HepG2 (cell line): ENCODE results near the gene MT1M. TPM values are rescaled to one million over a fixed set of nuclear protein-coding genes. Genes with fewer than 3 reads are reported as not detected.

ENCODE experiments used
- DMAP1 ChIP-seq: IDR thresholded peaks from 2 replicates; pipeline ENCODE4 v1.6.1; 2016
- EEA1 ChIP-seq: sonication (generic); formaldehyde crosslinking; IDR thresholded peaks from 2 replicates; pipeline ENCODE4 v1.5.1; 2020; ENCODE audit warnings: mild to moderate bottlenecking, missing genetic modification reagents, borderline replicate concordance
- GATA4 ChIP-seq: sonication (generic); IDR thresholded peaks from 2 replicates; pipeline ENCODE4 v1.6.1; 2016; ENCODE audit warnings: antibody characterized with exemption, low read depth, borderline replicate concordance
- GATAD1 ChIP-seq: IDR thresholded peaks from 2 replicates; pipeline ENCODE4 v1.6.1; 2016; ENCODE audit warnings: missing genetic modification reagents, missing compliant biosample characterization
- HNRNPLL ChIP-seq: fragments of 200-400 bp; formaldehyde crosslinking; IDR thresholded peaks from 2 replicates; pipeline ENCODE4 v1.6.1; 2017; ENCODE audit warnings: mild to moderate bottlenecking, low read depth, low read length; ENCODE audit not compliant: poor library complexity, severe bottlenecking
- MYC ChIP-seq: sonication (generic); formaldehyde crosslinking; IDR thresholded peaks from 2 replicates; pipeline ENCODE4 v1.9.0; 2021; ENCODE audit warnings: missing genetic modification reagents, borderline replicate concordance
- PHF21A ChIP-seq: sonication (generic); formaldehyde crosslinking; IDR thresholded peaks from 2 replicates; pipeline ENCODE4 v1.5.0; 2020; ENCODE audit warnings: mild to moderate bottlenecking, missing genetic modification reagents
- PITX1 ChIP-seq: sonication (generic); formaldehyde crosslinking; IDR thresholded peaks from 2 replicates; pipeline ENCODE4 v1.5.1; 2020; ENCODE audit warnings: mild to moderate bottlenecking, missing genetic modification reagents
- RFXANK ChIP-seq: IDR thresholded peaks from 2 replicates; pipeline ENCODE4 v1.6.1; 2016
- ZFP36L2 ChIP-seq: sonication (generic); formaldehyde crosslinking; IDR thresholded peaks from 2 replicates; pipeline ENCODE4 v1.4.0; 2020; ENCODE audit warnings: missing genetic modification reagents
- ZNF121 ChIP-seq: sonication (generic); formaldehyde crosslinking; IDR thresholded peaks from 2 replicates; pipeline ENCODE4 v1.5.0; 2020; ENCODE audit warnings: mild to moderate bottlenecking, missing genetic modification reagents
- ZNF224 ChIP-seq: sonication (generic); formaldehyde crosslinking; IDR thresholded peaks from 2 replicates; pipeline ENCODE4 v1.5.0; 2020; ENCODE audit warnings: mild to moderate bottlenecking, missing genetic modification reagents
- ZNF225 ChIP-seq: sonication (generic); formaldehyde crosslinking; IDR thresholded peaks from 2 replicates; pipeline ENCODE4 v1.4.0; 2020; ENCODE audit warnings: mild to moderate bottlenecking, missing genetic modification reagents
- ZNF572 ChIP-seq: sonication (generic); formaldehyde crosslinking; IDR thresholded peaks from 2 replicates; pipeline ENCODE4 v1.5.1; 2020; ENCODE audit warnings: mild to moderate bottlenecking, missing genetic modification reagents
- polyA plus RNA-seq, 8 experiments: library from polyadenylated mRNA; depleted of rRNA in 3 of 8; stranded (reverse) in 7 of 8; unstranded in 1 of 8; fragments of >200 nt; fragmentation: Illumina TruSeq in 4 of 8; extraction: Trizol in 4 of 8; gene quantifications; 2 replicates each; pipeline versions ENCODE4 v1.2.1 to v1.2.3, GENCODE V29; 2011 to 2016; ENCODE audit warnings: low read depth in 4 of 8, missing spikeins in 1 of 8, mixed read lengths in 1 of 8; ENCODE audit not compliant: insufficient read depth in 1 of 8
- total RNA-seq, 5 experiments: library from RNA; depleted of rRNA; stranded (reverse); fragments of >200 nt; fragmentation: Illumina TruSeq; extraction: Trizol; gene quantifications; 2 replicates each; pipeline ENCODE4 v1.2.3, GENCODE V29; 2016; ENCODE audit warnings: low read depth in 1 of 5
- TF ChIP-seq, protein P1 (sequence below): sonication (generic); formaldehyde crosslinking; IDR thresholded peaks from 2 replicates; pipeline ENCODE4 v1.5.1; 2020; ENCODE audit warnings: missing genetic modification reagents, mild to moderate bottlenecking, borderline replicate concordance
- TF ChIP-seq, protein P2 (sequence below): sonication (generic); formaldehyde crosslinking; IDR thresholded peaks from 2 replicates; pipeline ENCODE4 v1.4.0; 2020; ENCODE audit warnings: missing genetic modification reagents; ENCODE audit errors: not compliant biosample characterization
- TF ChIP-seq, protein P3 (sequence below): sonication (generic); formaldehyde crosslinking; IDR thresholded peaks from 2 replicates; pipeline ENCODE4 v1.4.0; 2020; ENCODE audit warnings: missing genetic modification reagents, borderline replicate concordance
- TF ChIP-seq, protein P4 (sequence below): sonication (generic); formaldehyde crosslinking; IDR thresholded peaks from 2 replicates; pipeline ENCODE4 v1.4.0; 2020; ENCODE audit warnings: missing genetic modification reagents, borderline replicate concordance

The MT1M gene
- total and polyA plus RNA-seq, 2 of the 13 experiments (the other 11 are each of a cell fraction or from before 2014, with no cell fraction given), result 4.6 TPM; not detected in 1

DNA sequence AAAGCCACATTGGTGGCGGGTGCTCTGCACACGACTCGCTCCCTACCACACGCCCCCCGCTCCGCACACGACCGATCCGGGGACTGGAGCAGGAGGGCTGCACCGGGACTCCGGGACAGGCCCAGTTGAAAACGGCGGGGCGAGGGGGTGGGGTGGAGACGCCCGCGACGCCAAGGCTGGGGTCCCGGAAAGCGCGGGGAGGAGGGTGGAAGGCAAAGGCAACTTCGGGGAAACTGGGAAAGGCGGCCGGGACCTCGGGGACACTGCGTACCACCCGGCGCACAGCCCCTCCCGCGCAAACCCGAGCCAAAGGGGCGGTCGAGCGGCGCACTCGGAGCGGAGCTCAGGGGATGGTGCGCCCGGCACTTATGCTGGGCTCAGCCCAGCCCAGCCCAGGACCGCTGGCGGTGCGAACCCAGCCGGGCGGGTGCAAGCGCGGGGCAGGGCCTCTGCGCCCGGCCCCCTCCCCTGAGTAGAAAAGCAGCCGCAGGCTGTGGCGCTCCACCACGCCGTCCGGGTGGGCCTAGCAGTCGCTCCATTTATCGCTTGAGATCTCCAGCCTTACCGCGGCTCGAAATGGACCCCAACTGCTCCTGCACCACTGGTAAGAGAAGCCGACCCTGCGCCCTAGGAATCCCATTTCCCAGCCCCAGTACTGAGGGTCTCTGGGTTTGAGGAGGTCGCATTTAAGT, at the start of gene MT1M (continued):
- TF ChIP-seq HNRNPLL (peak; percentile 51), ZNF572 (CRISPR knock-in tag) (0 out of 2 replicates have a peak, but pooled peaks have one; percentile 10), RFXANK (CRISPR knock-in tag) (no peak), DMAP1 (no peak), MYC (peak; percentile 28; the same call in 1 of the 2 replicates), ZNF121 (no peak), ZNF224 (CRISPR knock-in tag) (peak; percentile 43; the same call in 1 of the 2 replicates), GATAD1 (0 out of 2 replicates have a peak, but pooled peaks have one; percentile 12), GATA4 (no peak), PHF21A (CRISPR knock-in tag) (no peak), EEA1 (CRISPR knock-in tag) (peak; percentile 33; the same call in 1 of the 2 replicates), PITX1 (CRISPR knock-in tag) (peak; percentile 62; the same call in 1 of the 2 replicates), ZFP36L2 (CRISPR knock-in tag) (no peak), ZNF225 (CRISPR knock-in tag) (peak; percentile 25; the same call in 1 of the 2 replicates)
- TF ChIP-seq, protein P1, sequence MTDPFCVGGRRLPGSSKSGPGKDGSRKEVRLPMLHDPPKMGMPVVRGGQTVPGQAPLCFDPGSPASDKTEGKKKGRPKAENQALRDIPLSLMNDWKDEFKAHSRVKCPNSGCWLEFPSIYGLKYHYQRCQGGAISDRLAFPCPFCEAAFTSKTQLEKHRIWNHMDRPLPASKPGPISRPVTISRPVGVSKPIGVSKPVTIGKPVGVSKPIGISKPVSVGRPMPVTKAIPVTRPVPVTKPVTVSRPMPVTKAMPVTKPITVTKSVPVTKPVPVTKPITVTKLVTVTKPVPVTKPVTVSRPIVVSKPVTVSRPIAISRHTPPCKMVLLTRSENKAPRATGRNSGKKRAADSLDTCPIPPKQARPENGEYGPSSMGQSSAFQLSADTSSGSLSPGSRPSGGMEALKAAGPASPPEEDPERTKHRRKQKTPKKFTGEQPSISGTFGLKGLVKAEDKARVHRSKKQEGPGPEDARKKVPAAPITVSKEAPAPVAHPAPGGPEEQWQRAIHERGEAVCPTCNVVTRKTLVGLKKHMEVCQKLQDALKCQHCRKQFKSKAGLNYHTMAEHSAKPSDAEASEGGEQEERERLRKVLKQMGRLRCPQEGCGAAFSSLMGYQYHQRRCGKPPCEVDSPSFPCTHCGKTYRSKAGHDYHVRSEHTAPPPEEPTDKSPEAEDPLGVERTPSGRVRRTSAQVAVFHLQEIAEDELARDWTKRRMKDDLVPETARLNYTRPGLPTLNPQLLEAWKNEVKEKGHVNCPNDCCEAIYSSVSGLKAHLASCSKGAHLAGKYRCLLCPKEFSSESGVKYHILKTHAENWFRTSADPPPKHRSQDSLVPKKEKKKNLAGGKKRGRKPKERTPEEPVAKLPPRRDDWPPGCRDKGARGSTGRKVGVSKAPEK, result peak; percentile 86; the same call in 1 of the 2 replicates
- TF ChIP-seq, protein P2, sequence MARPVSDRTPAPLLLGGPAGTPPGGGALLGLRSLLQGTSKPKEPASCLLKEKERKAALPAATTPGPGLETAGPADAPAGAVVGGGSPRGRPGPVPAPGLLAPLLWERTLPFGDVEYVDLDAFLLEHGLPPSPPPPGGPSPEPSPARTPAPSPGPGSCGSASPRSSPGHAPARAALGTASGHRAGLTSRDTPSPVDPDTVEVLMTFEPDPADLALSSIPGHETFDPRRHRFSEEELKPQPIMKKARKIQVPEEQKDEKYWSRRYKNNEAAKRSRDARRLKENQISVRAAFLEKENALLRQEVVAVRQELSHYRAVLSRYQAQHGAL (CRISPR knock-in tag), result no peak
- TF ChIP-seq, protein P3, sequence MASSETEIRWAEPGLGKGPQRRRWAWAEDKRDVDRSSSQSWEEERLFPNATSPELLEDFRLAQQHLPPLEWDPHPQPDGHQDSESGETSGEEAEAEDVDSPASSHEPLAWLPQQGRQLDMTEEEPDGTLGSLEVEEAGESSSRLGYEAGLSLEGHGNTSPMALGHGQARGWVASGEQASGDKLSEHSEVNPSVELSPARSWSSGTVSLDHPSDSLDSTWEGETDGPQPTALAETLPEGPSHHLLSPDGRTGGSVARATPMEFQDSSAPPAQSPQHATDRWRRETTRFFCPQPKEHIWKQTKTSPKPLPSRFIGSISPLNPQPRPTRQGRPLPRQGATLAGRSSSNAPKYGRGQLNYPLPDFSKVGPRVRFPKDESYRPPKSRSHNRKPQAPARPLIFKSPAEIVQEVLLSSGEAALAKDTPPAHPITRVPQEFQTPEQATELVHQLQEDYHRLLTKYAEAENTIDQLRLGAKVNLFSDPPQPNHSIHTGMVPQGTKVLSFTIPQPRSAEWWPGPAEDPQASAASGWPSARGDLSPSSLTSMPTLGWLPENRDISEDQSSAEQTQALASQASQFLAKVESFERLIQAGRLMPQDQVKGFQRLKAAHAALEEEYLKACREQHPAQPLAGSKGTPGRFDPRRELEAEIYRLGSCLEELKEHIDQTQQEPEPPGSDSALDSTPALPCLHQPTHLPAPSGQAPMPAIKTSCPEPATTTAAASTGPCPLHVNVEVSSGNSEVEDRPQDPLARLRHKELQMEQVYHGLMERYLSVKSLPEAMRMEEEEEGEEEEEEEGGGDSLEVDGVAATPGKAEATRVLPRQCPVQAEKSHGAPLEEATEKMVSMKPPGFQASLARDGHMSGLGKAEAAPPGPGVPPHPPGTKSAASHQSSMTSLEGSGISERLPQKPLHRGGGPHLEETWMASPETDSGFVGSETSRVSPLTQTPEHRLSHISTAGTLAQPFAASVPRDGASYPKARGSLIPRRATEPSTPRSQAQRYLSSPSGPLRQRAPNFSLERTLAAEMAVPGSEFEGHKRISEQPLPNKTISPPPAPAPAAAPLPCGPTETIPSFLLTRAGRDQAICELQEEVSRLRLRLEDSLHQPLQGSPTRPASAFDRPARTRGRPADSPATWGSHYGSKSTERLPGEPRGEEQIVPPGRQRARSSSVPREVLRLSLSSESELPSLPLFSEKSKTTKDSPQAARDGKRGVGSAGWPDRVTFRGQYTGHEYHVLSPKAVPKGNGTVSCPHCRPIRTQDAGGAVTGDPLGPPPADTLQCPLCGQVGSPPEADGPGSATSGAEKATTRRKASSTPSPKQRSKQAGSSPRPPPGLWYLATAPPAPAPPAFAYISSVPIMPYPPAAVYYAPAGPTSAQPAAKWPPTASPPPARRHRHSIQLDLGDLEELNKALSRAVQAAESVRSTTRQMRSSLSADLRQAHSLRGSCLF (CRISPR knock-in tag), result no peak
- TF ChIP-seq, protein P4, sequence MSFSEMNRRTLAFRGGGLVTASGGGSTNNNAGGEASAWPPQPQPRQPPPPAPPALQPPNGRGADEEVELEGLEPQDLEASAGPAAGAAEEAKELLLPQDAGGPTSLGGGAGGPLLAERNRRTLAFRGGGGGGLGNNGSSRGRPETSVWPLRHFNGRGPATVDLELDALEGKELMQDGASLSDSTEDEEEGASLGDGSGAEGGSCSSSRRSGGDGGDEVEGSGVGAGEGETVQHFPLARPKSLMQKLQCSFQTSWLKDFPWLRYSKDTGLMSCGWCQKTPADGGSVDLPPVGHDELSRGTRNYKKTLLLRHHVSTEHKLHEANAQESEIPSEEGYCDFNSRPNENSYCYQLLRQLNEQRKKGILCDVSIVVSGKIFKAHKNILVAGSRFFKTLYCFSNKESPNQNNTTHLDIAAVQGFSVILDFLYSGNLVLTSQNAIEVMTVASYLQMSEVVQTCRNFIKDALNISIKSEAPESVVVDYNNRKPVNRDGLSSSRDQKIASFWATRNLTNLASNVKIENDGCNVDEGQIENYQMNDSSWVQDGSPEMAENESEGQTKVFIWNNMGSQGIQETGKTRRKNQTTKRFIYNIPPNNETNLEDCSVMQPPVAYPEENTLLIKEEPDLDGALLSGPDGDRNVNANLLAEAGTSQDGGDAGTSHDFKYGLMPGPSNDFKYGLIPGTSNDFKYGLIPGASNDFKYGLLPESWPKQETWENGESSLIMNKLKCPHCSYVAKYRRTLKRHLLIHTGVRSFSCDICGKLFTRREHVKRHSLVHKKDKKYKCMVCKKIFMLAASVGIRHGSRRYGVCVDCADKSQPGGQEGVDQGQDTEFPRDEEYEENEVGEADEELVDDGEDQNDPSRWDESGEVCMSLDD (CRISPR knock-in tag), result no peak
